ENCODE measurements around the gene C1QTNF2. TPM values are rescaled to one million over a fixed set of nuclear protein-coding genes. Genes with fewer than 3 reads are reported as not detected.

The C1QTNF2 gene
- total RNA-seq, 2 experiments from 2014 or later = not detected

GRCh38 chr5:160371294-160371693, 868 bp upstream of the C1QTNF2 start:
- no peaks in the 10 kb centered on the region for H3K36me3 Mint-ChIP-seq (ENCODE audit: low read depth)
- intact Hi-C loops (cut with DNase I, micrococcal nuclease) = no loop called here
- peaks cover 0 to 4% of the 10 kb centered on the region in 2 experiments for H3K9me3 ChIP-seq (ENCODE audit: control insufficient read depth in 1 of 2, insufficient read depth in 1 of 2, low read length in 2 of 2)
- no peaks in the 10 kb centered on the region for H3K36me3 ChIP-seq (ENCODE audit: insufficient read depth, low read length)
- peaks cover 14% of the 10 kb centered on the region for H3K4me1 Mint-ChIP-seq (ENCODE audit: low read depth)
- no peaks in the 10 kb centered on the region for H3K9me3 Mint-ChIP-seq
- no peak for DNase-seq
- no peak overlapping the region for H3K27ac ChIP-seq (ENCODE audit: low read depth in 1 of 2, low read length in 2 of 2)
- H3K4me1 ChIP-seq (ENCODE audit: insufficient read depth, low read length) = peaks cover 11% of the 10 kb centered on the region
- ChIA-PET POLR2A (no interaction called here), CTCF (no interaction called here)
- no peak for ATAC-seq (ENCODE audit: poor library complexity)
- peak overlapping the region; percentile 9 for H3K4me3 Mint-ChIP-seq
- no peak overlapping the region for H3K27ac Mint-ChIP-seq
- TF ChIP-seq CTCF (IDR thresholded peaks at IDR 0.05) = no peak
- no peak overlapping the region for H3K4me3 ChIP-seq (ENCODE audit: low read length)
- H3K27me3 ChIP-seq (ENCODE audit: control insufficient read depth in 1 of 2, insufficient read depth in 2 of 2, low read length in 2 of 2) = peaks cover 37% of the 10 kb centered on the region in 2 experiments
- peaks cover 90% of the 10 kb centered on the region for H3K27me3 Mint-ChIP-seq

- no peaks in the 10 kb centered on the region for H3K9me3 Mint-ChIP-seq
- Histone ChIP-seq H3K4me3 (ENCODE audit: low read length) (no peak overlapping the region), H3K4me1 (ENCODE audit: insufficient read depth, low read length) (peaks cover 11% of the 10 kb centered on the region), H3K36me3 (ENCODE audit: insufficient read depth, low read length) (no peaks in the 10 kb centered on the region), H3K27ac (ENCODE audit: low read depth in 1 of 2, low read length in 2 of 2) (no peak overlapping the region), H3K9me3 (ENCODE audit: control insufficient read depth in 1 of 2, insufficient read depth in 1 of 2, low read length in 2 of 2) (peaks cover 0 to 4% of the 10 kb centered on the region in 2 experiments), H3K27me3 (ENCODE audit: control insufficient read depth in 1 of 2, insufficient read depth in 2 of 2, low read length in 2 of 2) (peaks cover 37% of the 10 kb centered on the region in 2 experiments)
- no peak overlapping the region for H3K27ac Mint-ChIP-seq
- peaks cover 88% of the 10 kb centered on the region for H3K27me3 Mint-ChIP-seq
- TF ChIP-seq CTCF (IDR thresholded peaks at IDR 0.05) = no peak
- ChIA-PET CTCF (no interaction called here), POLR2A (no interaction called here)
- H3K4me3 Mint-ChIP-seq = peak overlapping the region; percentile 9
- H3K4me1 Mint-ChIP-seq (ENCODE audit: low read depth) = peaks cover 14% of the 10 kb centered on the region
- intact Hi-C loops (cut with DNase I, micrococcal nuclease) = no loop called here
- DNase-seq (no peak), ATAC-seq (ENCODE audit: poor library complexity) (no peak)
- no peaks in the 10 kb centered on the region for H3K36me3 Mint-ChIP-seq (ENCODE audit: low read depth)
Measured at GRCh38 chr5:160370713-160371034, 248 bp upstream of the C1QTNF2 start.

GRCh38 chr5:160367885-160368284, 2.5 kb downstream of the C1QTNF2 start:
- Mint-ChIP-seq H3K4me1 (ENCODE audit: low read depth) (peaks cover 14% of the 10 kb centered on the region), H3K27me3 (peaks cover 78% of the 10 kb centered on the region), H3K27ac (no peak overlapping the region), H3K4me3 (no peak overlapping the region), H3K9me3 (no peaks in the 10 kb centered on the region), H3K36me3 (ENCODE audit: low read depth) (no peaks in the 10 kb centered on the region)
- ChIA-PET CTCF (no interaction called here), POLR2A (no interaction called here)
- Histone ChIP-seq H3K4me1 (ENCODE audit: insufficient read depth, low read length) (peaks cover 11% of the 10 kb centered on the region), H3K27ac (ENCODE audit: low read depth in 1 of 2, low read length in 2 of 2) (no peak overlapping the region), H3K36me3 (ENCODE audit: insufficient read depth, low read length) (no peaks in the 10 kb centered on the region), H3K4me3 (ENCODE audit: low read length) (no peak overlapping the region), H3K27me3 (ENCODE audit: control insufficient read depth in 1 of 2, insufficient read depth in 2 of 2, low read length in 2 of 2) (peaks cover 29 to 34% of the 10 kb centered on the region in 2 experiments), H3K9me3 (ENCODE audit: control insufficient read depth in 1 of 2, insufficient read depth in 1 of 2, low read length in 2 of 2) (peaks cover 0 to 4% of the 10 kb centered on the region in 2 experiments)
- ATAC-seq (ENCODE audit: poor library complexity) (no peak), DNase-seq (no peak)
- intact Hi-C loops (cut with DNase I, micrococcal nuclease) = no loop called here
- no peak for TF ChIP-seq CTCF (IDR thresholded peaks at IDR 0.05)

Data from CD4-positive, alpha-beta T cell (primary cell).